Endothelial cell of umbilical vein (primary cell): ENCODE results near the gene CGNL1. TPM values are rescaled to one million over a fixed set of nuclear protein-coding genes. Genes with fewer than 3 reads are reported as not detected.

Experiments
- BruUV-seq: library from RNA; stranded (reverse); fragments of 400-500 nt; replicated peaks from 2 replicates; lab custom pipeline; 2021; lab: Mats Ljungman, UMichigan
- CTCF ChIA-PET: fragments of 300-600, 350-600 bp; sonication (Branson Sonifier 250); formaldehyde crosslinking; loops from one replicate; lab custom pipeline; 2021; ENCODE audit warnings: antibody characterized with exemption, inconsistent platforms; lab: Charles Lee
- POLR2A ChIA-PET: fragments of 300-600, 350-600 bp; sonication (Branson Sonifier 250); formaldehyde crosslinking; loops from one replicate; lab custom pipeline; 2021; ENCODE audit warnings: antibody characterized with exemption, inconsistent platforms; lab: Charles Lee
- DNase-seq: peaks from one replicate; pipeline ENCODE4 v3.0.0-alpha.2; 2011; ENCODE audit warnings: low read depth, low spot score
- FAIRE-seq: peaks from 2 replicates; lab custom pipeline; 2011; peaks lifted over from hg19 to GRCh38; lab: Jason Lieb, UNC
- H2AFZ ChIP-seq: 2 replicates; pipeline ENCODE4 v1.6.0; 2012; ENCODE audit warnings: low read depth, low read length, control low read depth, inconsistent platforms
- H3K27ac ChIP-seq: 2 replicates; pipeline ENCODE4 v1.5.1; 2011; ENCODE audit warnings: low read depth, mild to moderate bottlenecking, control low read depth, low read length, moderate library complexity; ENCODE audit not compliant: insufficient read depth
- H3K27me3 ChIP-seq, 2 experiments: 2 replicates each; pipeline versions ENCODE4 v1.6.0 to v1.6.1; 2011; ENCODE audit warnings: low read length in 2 of 2, mixed read lengths in 1 of 2; ENCODE audit not compliant: control insufficient read depth in 2 of 2, insufficient read depth in 2 of 2
- H3K36me3 ChIP-seq, 2 experiments: 2 replicates in 1 of 2; 3 replicates in 1 of 2; pipeline ENCODE4 v1.5.1; 2011; ENCODE audit warnings: low read length in 2 of 2, mild to moderate bottlenecking in 1 of 2, moderate library complexity in 1 of 2; ENCODE audit not compliant: control insufficient read depth in 2 of 2, insufficient read depth in 2 of 2; ENCODE audit errors: extremely low read depth in 1 of 2
- H3K4me1 ChIP-seq: 3 replicates; pipeline ENCODE4 v1.5.1; 2011; ENCODE audit warnings: mild to moderate bottlenecking, low read length; ENCODE audit not compliant: control insufficient read depth, insufficient read depth; ENCODE audit errors: extremely low read depth
- H3K4me2 ChIP-seq: 2 replicates; pipeline ENCODE4 v1.6.1; 2011; ENCODE audit warnings: low read length, control low read depth, mixed read lengths; ENCODE audit not compliant: insufficient read depth
- H3K4me3 ChIP-seq, 3 experiments: fragments of 200-600 bp in 1 of 3; sonication (generic), shearing (Covaris generic) in 1 of 3; replicated peaks in 1 of 3; 2 replicates each; pipeline ENCODE4 v1.5.1; 2011 to 2016; ENCODE audit warnings: control low read depth in 3 of 3, low read length in 3 of 3, mild to moderate bottlenecking in 2 of 3, inconsistent platforms in 1 of 3, low read depth in 1 of 3, moderate library complexity in 1 of 3; ENCODE audit not compliant: insufficient read depth in 1 of 3
- H3K79me2 ChIP-seq: 2 replicates; pipeline ENCODE4 v1.6.0; 2012; ENCODE audit warnings: low read length, inconsistent platforms; ENCODE audit not compliant: control insufficient read depth, insufficient read depth
- H3K9ac ChIP-seq: replicated peaks from 2 replicates; pipeline ENCODE3; 2011; ENCODE audit warnings: low read length, control low read depth; ENCODE audit not compliant: insufficient read depth; ENCODE audit errors: extremely low read depth
- H3K9me1 ChIP-seq: replicated peaks from 3 replicates; pipeline ENCODE4 v1.6.0; 2011; ENCODE audit warnings: mild to moderate bottlenecking, low read length; ENCODE audit not compliant: control insufficient read depth, insufficient read depth; ENCODE audit errors: extremely low read depth
- H3K9me3 ChIP-seq: replicated peaks from 2 replicates; pipeline ENCODE4 v1.5.1; 2012; ENCODE audit warnings: low read length, inconsistent platforms; ENCODE audit not compliant: control insufficient read depth, insufficient read depth
- H4K20me1 ChIP-seq: replicated peaks from 2 replicates; pipeline ENCODE3; 2011; ENCODE audit warnings: mild to moderate bottlenecking, low read length; ENCODE audit not compliant: control insufficient read depth, insufficient read depth; ENCODE audit errors: extremely low read depth
- EZH2 ChIP-seq: IDR thresholded peaks from 2 replicates; pipeline ENCODE4 v1.6.1; 2012; ENCODE audit warnings: borderline replicate concordance, low read depth, mild to moderate bottlenecking, moderate library complexity, low read length, inconsistent platforms; ENCODE audit not compliant: severe bottlenecking
- FOS ChIP-seq: IDR thresholded peaks from 2 replicates; pipeline ENCODE4 v1.6.1; 2011; ENCODE audit warnings: mild to moderate bottlenecking, low read length, moderate library complexity, borderline replicate concordance; ENCODE audit not compliant: insufficient read depth
- GATA2 ChIP-seq: IDR thresholded peaks from 2 replicates; pipeline ENCODE4 v1.7.0; 2011; ENCODE audit warnings: low read depth, mild to moderate bottlenecking, moderate library complexity, mixed read lengths, low read length; ENCODE audit not compliant: insufficient read length, insufficient read depth
- JUN ChIP-seq: IDR thresholded peaks from 2 replicates; pipeline ENCODE4 v1.6.1; 2011; ENCODE audit warnings: borderline replicate concordance, low read depth; ENCODE audit not compliant: insufficient read length, insufficient read depth
- MAX ChIP-seq: IDR thresholded peaks from 2 replicates; pipeline ENCODE4 v1.6.1; 2011; ENCODE audit not compliant: insufficient read depth, insufficient read length
- MYC ChIP-seq: IDR thresholded peaks from one replicate; pipeline ENCODE4 v1.6.1; 2011; ENCODE audit warnings: mild to moderate bottlenecking, low read depth, low read length
- POLR2A ChIP-seq: IDR thresholded peaks from 2 replicates; pipeline ENCODE4 v1.6.1; 2012; ENCODE audit warnings: low read depth, mild to moderate bottlenecking, control low read depth, low read length
- POLR2AphosphoS5 ChIP-seq: IDR thresholded peaks from 2 replicates; pipeline ENCODE4 v1.6.1; 2012; ENCODE audit warnings: low read depth, mild to moderate bottlenecking, control low read depth, low read length, moderate library complexity; ENCODE audit not compliant: insufficient read depth
- dilution Hi-C: fragments of 300-500 bp; cut with MboI; formaldehyde crosslinking; loops from one replicate; pipeline ENCODE4 v1.15.0; 2019; ENCODE audit warnings: low sequenced_read_pairs; ENCODE audit not compliant: extremely low pct_ligation_motif_present
- intact Hi-C: fragments of 100-400 bp; cut with micrococcal nuclease; formaldehyde crosslinking; loops from one replicate; pipeline ENCODE4 v1.10.0; 2022
- polyA plus RNA-seq, 4 experiments: library from polyadenylated mRNA; depleted of rRNA in 3 of 4; stranded (reverse) in 3 of 4; unstranded in 1 of 4; fragments of >200 nt; gene quantifications; 2 replicates each; pipeline versions ENCODE4 v1.2.1 to v1.2.3, GENCODE V29; 2011 to 2012; ENCODE audit warnings: missing spikeins in 1 of 4
- total RNA-seq: library from RNA; stranded (reverse); gene quantifications from 2 replicates; pipeline ENCODE4 v1.2.3, GENCODE V29; 2021
- TF ChIP-seq, protein P1 (sequence below), 2 donors: IDR thresholded peaks; 1 replicate in 1 of 2; 2 replicates in 1 of 2; pipeline ENCODE4 v1.5.1; 2011; ENCODE audit warnings: low read length in 2 of 2, mild to moderate bottlenecking in 2 of 2, moderate library complexity in 2 of 2, control low read depth in 1 of 2, inconsistent platforms in 1 of 2, low read depth in 1 of 2; ENCODE audit not compliant: insufficient read depth in 1 of 2; ENCODE audit errors: extremely low read depth in 1 of 2

CGNL1 gene
- total and polyA plus RNA-seq, 2 donors (not counting 3 experiments of a cell fraction or from before 2014, with no cell fraction given), result 6.9 to 27.1 TPM

- H3K4me2 ChIP-seq, result no peak overlapping the region
- dilution Hi-C loops (no loop called here), intact Hi-C loops (loop anchor here (5.0 kb wide), 1 partner anchor 66 kb away; the partner anchor contains the start of gene CGNL1)
- FAIRE-seq (no peak), DNase-seq (no peak)
- H3K4me3 ChIP-seq, result no peak overlapping the region
- no peak overlapping the region for H3K27ac ChIP-seq
- CTCF ChIA-PET, result interaction anchor here (1.7 kb wide), 1 partner anchor 84 kb away, joined by 6 read pairs; no protein-coding TSS in a partner anchor
- TF ChIP-seq EZH2, result no peak
- TF ChIP-seq MAX, result no peak
- TF ChIP-seq MYC, result no peak
- TF ChIP-seq, protein P1, sequence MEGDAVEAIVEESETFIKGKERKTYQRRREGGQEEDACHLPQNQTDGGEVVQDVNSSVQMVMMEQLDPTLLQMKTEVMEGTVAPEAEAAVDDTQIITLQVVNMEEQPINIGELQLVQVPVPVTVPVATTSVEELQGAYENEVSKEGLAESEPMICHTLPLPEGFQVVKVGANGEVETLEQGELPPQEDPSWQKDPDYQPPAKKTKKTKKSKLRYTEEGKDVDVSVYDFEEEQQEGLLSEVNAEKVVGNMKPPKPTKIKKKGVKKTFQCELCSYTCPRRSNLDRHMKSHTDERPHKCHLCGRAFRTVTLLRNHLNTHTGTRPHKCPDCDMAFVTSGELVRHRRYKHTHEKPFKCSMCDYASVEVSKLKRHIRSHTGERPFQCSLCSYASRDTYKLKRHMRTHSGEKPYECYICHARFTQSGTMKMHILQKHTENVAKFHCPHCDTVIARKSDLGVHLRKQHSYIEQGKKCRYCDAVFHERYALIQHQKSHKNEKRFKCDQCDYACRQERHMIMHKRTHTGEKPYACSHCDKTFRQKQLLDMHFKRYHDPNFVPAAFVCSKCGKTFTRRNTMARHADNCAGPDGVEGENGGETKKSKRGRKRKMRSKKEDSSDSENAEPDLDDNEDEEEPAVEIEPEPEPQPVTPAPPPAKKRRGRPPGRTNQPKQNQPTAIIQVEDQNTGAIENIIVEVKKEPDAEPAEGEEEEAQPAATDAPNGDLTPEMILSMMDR (IDR thresholded peaks at IDR 0.05; ENCODE audit: extremely low read depth in 1 of 2, insufficient read depth in 1 of 2, low read depth in 1 of 2, low read length in 2 of 2), result no peak
- no peak for TF ChIP-seq GATA2
- no peak for TF ChIP-seq FOS
- TF ChIP-seq JUN, result no peak
- no peak for TF ChIP-seq POLR2A
- TF ChIP-seq POLR2AphosphoS5, result no peak
- H3K36me3 ChIP-seq, result peaks cover 0 to 7% of the 10 kb centered on the region in 2 experiments
- POLR2A ChIA-PET, result no interaction called here
- H4K20me1 ChIP-seq, result no peaks in the 10 kb centered on the region
- H3K9ac ChIP-seq, result no peak overlapping the region
- H3K27me3 ChIP-seq, result no peaks in the 10 kb centered on the region
- H2AFZ ChIP-seq, result no peak overlapping the region
- no TSS peak for BruUV-seq
- peaks cover 19% of the 10 kb centered on the region for H3K4me1 ChIP-seq
- H3K79me2 ChIP-seq, result no peaks in the 10 kb centered on the region
- H3K9me3 ChIP-seq, result no peaks in the 10 kb centered on the region
- H3K9me1 ChIP-seq, result no peaks in the 10 kb centered on the region
Observed at GRCh38 chr15:57443486-57443885, 67.2 kb downstream of the CGNL1 start.
